Activated naive CD4-positive, alpha-beta T cell treated with anti-CD3 and anti-CD28 coated beads, Interleukin-2, amount 10 ng/mL, durations not matched to agents 7 days and 5 days (primary cell): ENCODE data around the gene SPOP.

Source experiments
- CTCF ChIA-PET: fragments of 350-600 bp; sonication (Branson Sonifier 250); formaldehyde crosslinking; loops from one replicate; lab custom pipeline; 2021; ENCODE audit warnings: antibody characterized with exemption; lab: Charles Lee
- DNase-seq: peaks from one replicate; pipeline ENCODE4 v3.0.0-alpha.2; 2020
- H3K27ac Mint-ChIP-seq: one replicate; pipeline ENCODE4 v1.8.0; 2021; ENCODE audit warnings: mild to moderate bottlenecking, moderate library complexity, mixed read lengths
- H3K27me3 Mint-ChIP-seq: one replicate; pipeline ENCODE4 v1.8.0; 2021; ENCODE audit warnings: mild to moderate bottlenecking, mixed read lengths
- H3K36me3 Mint-ChIP-seq: one replicate; pipeline ENCODE4 v1.8.0; 2021; ENCODE audit warnings: mixed read lengths
- H3K4me1 Mint-ChIP-seq: one replicate; pipeline ENCODE4 v1.8.0; 2021; ENCODE audit warnings: mixed read lengths
- H3K4me3 Mint-ChIP-seq: one replicate; pipeline ENCODE4 v1.8.0; 2021; ENCODE audit warnings: mild to moderate bottlenecking, moderate library complexity, mixed read lengths
- H3K9me3 Mint-ChIP-seq: one replicate; pipeline ENCODE4 v1.8.0; 2021; ENCODE audit warnings: mixed read lengths

The SPOP gene

GRCh38 chr17:49707246-49707607, 29.3 kb upstream of the SPOP start:
- peak; percentile 61 for DNase-seq

GRCh38 chr17:49705254-49705653, 27.4 kb upstream of the SPOP start:
- Mint-ChIP-seq H3K27me3 (no peaks in the 10 kb centered on the region), H3K9me3 (no peaks in the 10 kb centered on the region), H3K36me3 (peaks cover 49% of the 10 kb centered on the region), H3K27ac (no peak overlapping the region), H3K4me1 (peaks cover 53% of the 10 kb centered on the region), H3K4me3 (peak overlapping the region; percentile 55)
- no peak for DNase-seq
- CTCF ChIA-PET = interaction anchor here (0.6 to 25.7 kb wide), 5 partner anchors 9 to 148 kb away, joined by 3 to 377 read pairs (median 4); partner anchors contain the start of gene NXPH3

More at GRCh38 chr17:49707246-49707607, 29.3 kb upstream of the SPOP start:
- peaks cover 51% of the 10 kb centered on the region for H3K4me1 Mint-ChIP-seq
- no peaks in the 10 kb centered on the region for H3K27me3 Mint-ChIP-seq
- peak overlapping the region; percentile 95 for H3K27ac Mint-ChIP-seq
- H3K4me3 Mint-ChIP-seq = peak overlapping the region; percentile 94
- CTCF ChIA-PET = interaction anchor here (0.6 to 25.7 kb wide), 16 partner anchors 11 to 307 kb away, joined by 3 to 377 read pairs (median 4); partner anchors contain the start of genes FAM117A, KAT7 and NXPH3
- peaks cover 54% of the 10 kb centered on the region for H3K36me3 Mint-ChIP-seq
- H3K9me3 Mint-ChIP-seq = no peaks in the 10 kb centered on the region

GRCh38 chr17:49703557-49704277, 25.8 kb upstream of the SPOP start:
- no peaks in the 10 kb centered on the region for H3K9me3 Mint-ChIP-seq
- peaks cover 44% of the 10 kb centered on the region for H3K4me1 Mint-ChIP-seq
- H3K27me3 Mint-ChIP-seq = no peaks in the 10 kb centered on the region
- DNase-seq = peak; percentile 41
- no peak overlapping the region for H3K4me3 Mint-ChIP-seq
- H3K36me3 Mint-ChIP-seq = peaks cover 50% of the 10 kb centered on the region
- H3K27ac Mint-ChIP-seq = peak overlapping the region; percentile 30
- CTCF ChIA-PET = interaction anchor here (0.7 to 25.7 kb wide), 8 partner anchors 8 to 147 kb away, joined by 3 to 377 read pairs (median 4); partner anchors contain the start of gene NXPH3

GRCh38 chr17:49700960-49701359, 23.1 kb upstream of the SPOP start:
- Mint-ChIP-seq H3K9me3 (no peaks in the 10 kb centered on the region), H3K27me3 (no peaks in the 10 kb centered on the region), H3K36me3 (peaks cover 46% of the 10 kb centered on the region), H3K4me3 (no peak overlapping the region), H3K4me1 (peaks cover 32% of the 10 kb centered on the region), H3K27ac (peak overlapping the region; percentile 12)
- CTCF ChIA-PET = interaction anchor here (0.8 to 25.7 kb wide), 6 partner anchors 9 to 179 kb away, joined by 3 to 377 read pairs (median 4); partner anchors contain the start of gene NXPH3
- DNase-seq = no peak

GRCh38 chr17:49699966-49700575, 22.2 kb upstream of the SPOP start:
- H3K36me3 Mint-ChIP-seq = peaks cover 40% of the 10 kb centered on the region
- CTCF ChIA-PET = interaction anchor here (0.8 to 25.7 kb wide), 6 partner anchors 10 to 143 kb away, joined by 3 to 377 read pairs (median 4); partner anchors contain the start of gene NXPH3
- no peak overlapping the region for H3K4me3 Mint-ChIP-seq
- peak overlapping the region; percentile 20 for H3K27ac Mint-ChIP-seq
- no peaks in the 10 kb centered on the region for H3K9me3 Mint-ChIP-seq
- no peaks in the 10 kb centered on the region for H3K27me3 Mint-ChIP-seq
- DNase-seq = no peak
- peaks cover 33% of the 10 kb centered on the region for H3K4me1 Mint-ChIP-seq

- Mint-ChIP-seq H3K27ac (no peak overlapping the region), H3K9me3 (no peaks in the 10 kb centered on the region), H3K27me3 (no peaks in the 10 kb centered on the region), H3K36me3 (peaks cover 24% of the 10 kb centered on the region), H3K4me1 (peaks cover 30% of the 10 kb centered on the region), H3K4me3 (no peak overlapping the region)
- CTCF ChIA-PET = interaction anchor here (6.3 to 25.7 kb wide), 3 partner anchors 9 to 141 kb away, joined by 53 to 377 read pairs (median 56); partner anchors contain the start of genes NXPH3 and SLC35B1
- DNase-seq = no peak
These were observed 20.1 kb upstream of the SPOP start for GRCh38 chr17:49698005-49698404.

GRCh38 chr17:49696233-49696761, 18.4 kb upstream of the SPOP start:
- DNase-seq = peak; percentile 64
- Mint-ChIP-seq H3K27me3 (peaks cover 5% of the 10 kb centered on the region), H3K27ac (peak overlapping the region; percentile 78), H3K36me3 (peaks cover 18% of the 10 kb centered on the region), H3K9me3 (no peaks in the 10 kb centered on the region), H3K4me3 (no peak overlapping the region), H3K4me1 (peaks cover 34% of the 10 kb centered on the region)
- CTCF ChIA-PET = interaction anchor here (0.7 to 25.7 kb wide), 25 partner anchors 10 to 380 kb away, joined by 3 to 377 read pairs (median 4); partner anchors contain the start of genes NXPH3, SLC35B1 and SPOP

- CTCF ChIA-PET = interaction anchor here (0.7 to 25.7 kb wide), 24 partner anchors 10 to 380 kb away, joined by 3 to 377 read pairs (median 4); partner anchors contain the start of genes NXPH3, SLC35B1 and SPOP
- peaks cover 37% of the 10 kb centered on the region for H3K4me1 Mint-ChIP-seq
- no peak overlapping the region for H3K4me3 Mint-ChIP-seq
- peaks cover 13% of the 10 kb centered on the region for H3K36me3 Mint-ChIP-seq
- H3K9me3 Mint-ChIP-seq = no peaks in the 10 kb centered on the region
- peaks cover 5% of the 10 kb centered on the region for H3K27me3 Mint-ChIP-seq
- no peak for DNase-seq
- H3K27ac Mint-ChIP-seq = peak overlapping the region; percentile 78
These were observed 17.9 kb upstream of the SPOP start for GRCh38 chr17:49695698-49696232.

GRCh38 chr17:49694847-49695697, 17.2 kb upstream of the SPOP start:
- CTCF ChIA-PET = interaction anchor here (0.7 to 25.7 kb wide), 13 partner anchors 9 to 303 kb away, joined by 3 to 377 read pairs (median 4); partner anchors contain the start of genes NXPH3 and SLC35B1
- DNase-seq = peak; percentile 80
- Mint-ChIP-seq H3K9me3 (no peaks in the 10 kb centered on the region), H3K4me1 (peaks cover 39% of the 10 kb centered on the region), H3K36me3 (peaks cover 7% of the 10 kb centered on the region), H3K4me3 (no peak overlapping the region), H3K27ac (peak overlapping the region; percentile 33), H3K27me3 (peaks cover 5% of the 10 kb centered on the region)

- Mint-ChIP-seq H3K36me3 (peaks cover 5% of the 10 kb centered on the region), H3K4me3 (no peak overlapping the region), H3K27ac (no peak overlapping the region), H3K4me1 (peaks cover 49% of the 10 kb centered on the region), H3K9me3 (no peaks in the 10 kb centered on the region), H3K27me3 (peaks cover 5% of the 10 kb centered on the region)
- CTCF ChIA-PET = interaction anchor here (6.3 to 25.7 kb wide), 2 partner anchors 14 to 123 kb away, joined by 53 to 377 read pairs; partner anchors contain the start of genes NXPH3 and SLC35B1
- no peak for DNase-seq
These were observed 14.9 kb upstream of the SPOP start for GRCh38 chr17:49692751-49693150.

- peaks cover 8% of the 10 kb centered on the region for H3K36me3 Mint-ChIP-seq
- H3K27ac Mint-ChIP-seq = peak overlapping the region; percentile 21
- no peak for DNase-seq
- peaks cover 56% of the 10 kb centered on the region for H3K4me1 Mint-ChIP-seq
- H3K9me3 Mint-ChIP-seq = no peaks in the 10 kb centered on the region
- H3K27me3 Mint-ChIP-seq = peaks cover 5% of the 10 kb centered on the region
- no peak overlapping the region for H3K4me3 Mint-ChIP-seq
- CTCF ChIA-PET = interaction anchor here (0.6 to 1.4 kb wide), 4 partner anchors 116 to 745 kb away, joined by 3 to 9 read pairs (median 4); partner anchors contain the start of gene NXPH3
These were observed 13.8 kb upstream of the SPOP start for GRCh38 chr17:49691677-49692191.

- Mint-ChIP-seq H3K4me3 (no peak overlapping the region), H3K36me3 (peaks cover 10% of the 10 kb centered on the region), H3K9me3 (no peaks in the 10 kb centered on the region), H3K4me1 (peaks cover 53% of the 10 kb centered on the region), H3K27ac (no peak overlapping the region), H3K27me3 (peaks cover 5% of the 10 kb centered on the region)
- CTCF ChIA-PET = interaction anchor here (0.5 to 1.4 kb wide), 6 partner anchors 115 to 745 kb away, joined by 3 to 9 read pairs (median 3); partner anchors contain the start of gene NXPH3
- no peak for DNase-seq
These were observed 13.3 kb upstream of the SPOP start for GRCh38 chr17:49691086-49691676.
